HG03196 (cell line): ENCODE data around the gene CCDC127.

ENCODE experiments used
- ATAC-seq: cut with Tn5 transposase; IDR thresholded peaks from one replicate; pipeline ENCODE4 v1.9.1; 2021; ENCODE audit not compliant: unreplicated experiment

CCDC127 gene

DNA sequence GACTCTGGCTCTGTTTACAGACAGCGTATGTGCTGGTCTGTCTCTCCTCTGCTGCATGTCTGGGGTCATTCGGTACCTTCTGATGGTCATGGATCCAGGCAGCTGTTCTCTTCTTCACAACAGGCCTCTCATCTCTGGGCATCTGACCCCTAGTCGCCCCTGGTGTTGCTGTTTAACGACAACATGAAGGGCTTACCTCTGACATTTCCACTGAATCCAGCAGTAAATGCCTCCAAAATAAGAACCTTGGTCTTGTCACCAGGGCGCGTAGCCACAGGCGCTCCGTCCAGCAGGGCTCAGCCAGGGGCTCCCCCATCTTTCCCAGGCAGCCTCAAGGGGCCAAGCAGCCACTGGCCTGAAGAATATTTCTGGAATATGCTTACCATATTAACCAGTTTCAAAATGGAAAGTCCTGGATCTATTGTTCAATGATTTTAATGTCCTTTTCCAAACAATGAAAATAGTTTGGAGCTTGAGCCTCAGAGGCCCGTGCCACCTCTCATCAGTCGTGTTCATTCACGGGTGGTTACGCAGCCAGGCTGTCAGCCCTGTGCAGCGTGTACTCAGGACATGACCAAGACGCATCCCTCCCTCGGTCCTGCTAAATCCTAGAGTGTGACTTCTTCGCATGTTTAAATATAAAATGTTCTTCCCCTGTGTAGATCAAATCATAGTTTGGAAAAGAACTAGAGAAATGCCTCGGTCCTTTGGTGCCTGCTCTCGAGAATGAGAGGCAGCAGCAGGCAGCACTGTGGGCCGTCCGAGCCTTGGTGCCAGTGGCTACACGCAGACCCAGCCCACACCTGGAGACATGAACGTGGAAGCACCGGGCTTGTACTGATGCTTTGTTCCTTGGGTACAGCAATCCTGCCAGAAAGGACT is 56.8 kb downstream of the CCDC127 start:
- ATAC-seq: no peak

DNA sequence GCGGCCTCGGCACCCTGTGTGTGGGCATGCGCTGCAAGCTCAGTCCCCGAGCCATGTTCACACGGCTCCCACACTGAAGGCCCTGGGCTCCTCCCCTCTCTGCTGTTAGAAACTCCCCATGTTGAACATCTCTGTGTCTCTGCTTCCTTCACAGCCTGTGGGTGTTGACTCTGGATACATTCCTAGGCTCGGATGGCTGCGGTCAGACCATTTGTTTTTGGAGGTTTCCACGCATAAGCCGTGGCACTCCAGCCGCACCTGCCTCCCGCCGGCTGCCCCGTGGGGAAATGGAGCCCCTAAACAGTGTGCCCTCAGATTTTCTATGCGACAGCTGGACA is 57.8 kb downstream of the CCDC127 start:
- ATAC-seq: no peak

DNA sequence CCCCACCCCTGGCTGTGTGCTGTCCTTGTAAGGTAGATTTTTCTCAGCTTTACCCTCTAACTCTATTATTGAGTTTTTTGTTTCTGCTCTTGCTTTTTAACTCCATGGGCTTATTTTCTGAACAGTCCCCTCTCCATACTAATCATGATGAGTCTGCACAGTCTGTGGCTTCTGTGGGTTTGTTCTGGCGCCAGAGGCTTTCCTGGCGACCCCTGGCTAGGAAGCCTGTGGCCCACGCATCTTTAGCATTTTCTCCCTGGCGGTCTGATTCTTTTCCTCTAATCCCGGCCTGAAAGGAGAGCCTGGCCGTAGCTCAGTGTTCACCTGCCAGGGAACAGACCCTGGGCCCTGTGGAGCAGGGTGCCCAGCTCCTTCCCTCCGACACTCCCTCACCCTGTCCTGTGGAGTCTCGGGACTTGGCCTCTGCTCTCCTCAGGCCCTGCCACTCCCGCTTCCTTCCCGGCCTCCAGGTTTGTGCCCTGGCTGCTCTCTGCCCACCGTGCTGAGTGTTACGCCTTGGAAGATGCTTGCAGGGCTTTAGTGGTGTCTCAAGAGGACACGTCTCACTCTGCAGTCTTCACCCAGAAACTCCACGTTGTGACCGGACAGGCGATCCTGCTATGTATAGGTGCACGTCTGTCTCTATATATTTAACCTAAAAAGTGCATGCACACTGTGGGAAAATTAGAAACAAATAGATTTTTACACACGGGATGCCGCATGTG is 58.3 kb downstream of the CCDC127 start:
- no peak for ATAC-seq

DNA sequence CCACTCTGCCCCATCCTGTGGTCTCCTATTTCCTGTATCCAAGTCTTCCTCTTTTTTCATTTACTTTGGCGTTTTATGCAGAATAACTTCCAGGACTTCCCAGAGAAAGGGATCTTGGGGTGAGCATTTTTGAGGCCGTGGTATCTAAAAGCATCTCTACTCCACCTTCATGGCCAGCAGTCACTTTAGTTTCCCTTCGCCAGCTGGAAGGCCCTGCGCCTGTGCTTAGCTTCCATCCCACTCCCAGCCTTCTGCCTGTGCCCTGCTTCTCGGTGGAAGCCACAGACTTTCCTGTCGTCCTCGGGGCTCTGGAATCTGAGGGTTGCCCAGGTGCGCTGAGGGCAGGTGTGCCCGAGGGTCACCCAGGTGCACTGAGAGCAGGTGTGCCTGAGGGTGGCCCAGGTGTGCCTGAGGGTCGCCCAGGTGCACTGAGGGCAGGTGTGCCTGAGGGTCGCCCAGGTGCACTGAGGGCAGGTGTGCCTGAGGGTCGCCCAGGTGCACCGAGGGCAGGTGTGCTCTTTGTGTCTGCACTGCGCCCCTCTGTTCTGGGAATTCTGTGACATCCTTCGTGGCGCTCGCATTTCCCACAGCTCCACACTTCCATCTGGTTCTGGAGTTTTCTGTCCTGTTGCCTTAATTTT is 59.0 kb downstream of the CCDC127 start:
- no peak for ATAC-seq

DNA sequence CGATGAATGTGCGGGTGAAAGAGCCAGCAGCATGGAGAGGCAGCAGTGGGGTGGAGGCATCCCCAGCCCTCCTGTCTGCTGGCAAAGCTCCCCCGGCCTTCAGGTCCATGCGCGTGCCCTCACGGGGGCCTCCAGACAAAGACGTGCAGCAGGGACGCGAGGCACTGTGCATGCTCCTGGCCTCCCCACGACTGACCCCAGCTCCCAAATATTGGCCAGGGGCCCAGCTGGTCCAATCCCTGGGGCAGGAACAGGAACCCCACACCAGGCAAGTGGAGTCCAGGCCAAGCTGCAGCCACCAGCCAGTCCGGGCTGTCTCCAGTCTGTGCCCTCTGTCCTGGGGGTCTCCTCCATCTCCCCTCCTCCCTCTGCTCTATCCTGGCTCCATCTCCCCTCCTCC is 60.2 kb downstream of the CCDC127 start:
- ATAC-seq: no peak

DNA sequence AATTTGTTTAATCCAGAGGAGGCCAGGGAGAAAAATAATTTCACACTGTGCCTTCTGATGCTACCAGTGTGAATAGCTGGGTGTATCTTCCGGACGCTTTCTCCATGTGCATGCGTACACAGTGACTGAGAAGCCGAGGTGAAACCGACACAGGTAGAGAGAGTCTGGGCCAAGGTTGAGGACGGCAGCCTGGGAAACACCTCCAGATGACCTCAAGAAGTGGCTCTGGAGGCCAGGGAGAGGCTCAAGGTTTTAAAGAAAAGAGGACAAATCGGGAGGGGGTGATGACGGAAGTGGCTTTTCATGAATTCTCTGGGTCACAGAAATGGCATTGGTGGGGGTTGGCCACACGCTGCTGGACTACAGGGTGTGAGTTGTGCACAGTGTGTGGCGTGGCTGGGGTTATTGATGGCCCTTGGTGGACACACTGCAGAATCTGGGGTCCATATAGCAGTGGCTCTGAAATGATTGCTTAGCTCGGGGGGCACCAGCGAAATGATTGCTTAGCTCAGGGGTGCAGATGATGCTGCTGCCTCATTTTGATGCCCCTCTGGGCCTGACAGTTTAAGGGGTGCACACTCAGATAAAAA is 60.7 kb downstream of the CCDC127 start:
- ATAC-seq: no peak

DNA sequence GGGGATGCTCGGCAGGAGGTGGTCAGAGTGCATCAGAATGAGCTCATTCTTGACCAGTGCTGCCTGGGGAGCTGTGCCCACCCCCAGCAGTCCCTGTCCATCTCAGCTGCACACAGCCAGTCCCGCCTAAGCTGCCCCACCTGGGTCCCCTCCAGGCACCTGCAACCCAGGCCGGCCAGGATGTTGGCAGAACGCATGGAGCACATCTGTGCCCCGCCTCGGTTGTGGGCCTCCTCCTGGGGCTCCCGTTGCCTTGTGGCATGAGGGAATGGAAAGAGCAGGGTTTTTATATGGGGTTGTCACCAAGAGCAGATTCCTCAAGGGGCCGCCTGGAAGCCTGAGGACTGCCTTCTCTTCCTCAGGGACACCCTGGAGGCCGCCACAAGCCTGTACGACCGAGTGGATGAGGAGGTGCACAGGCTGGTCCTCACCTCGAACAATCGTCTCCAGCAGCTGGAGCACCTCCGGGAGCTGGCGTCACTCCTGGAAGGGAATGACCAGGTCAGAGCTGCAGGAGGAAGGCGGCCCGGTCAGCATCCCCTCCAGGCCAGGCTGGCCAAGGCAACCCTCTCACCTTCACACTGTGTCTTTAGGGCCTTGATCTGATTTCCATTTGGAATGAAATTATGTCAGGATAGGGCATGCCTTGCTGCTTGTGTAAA is 61.4 kb downstream of the CCDC127 start:
- ATAC-seq: no peak

DNA sequence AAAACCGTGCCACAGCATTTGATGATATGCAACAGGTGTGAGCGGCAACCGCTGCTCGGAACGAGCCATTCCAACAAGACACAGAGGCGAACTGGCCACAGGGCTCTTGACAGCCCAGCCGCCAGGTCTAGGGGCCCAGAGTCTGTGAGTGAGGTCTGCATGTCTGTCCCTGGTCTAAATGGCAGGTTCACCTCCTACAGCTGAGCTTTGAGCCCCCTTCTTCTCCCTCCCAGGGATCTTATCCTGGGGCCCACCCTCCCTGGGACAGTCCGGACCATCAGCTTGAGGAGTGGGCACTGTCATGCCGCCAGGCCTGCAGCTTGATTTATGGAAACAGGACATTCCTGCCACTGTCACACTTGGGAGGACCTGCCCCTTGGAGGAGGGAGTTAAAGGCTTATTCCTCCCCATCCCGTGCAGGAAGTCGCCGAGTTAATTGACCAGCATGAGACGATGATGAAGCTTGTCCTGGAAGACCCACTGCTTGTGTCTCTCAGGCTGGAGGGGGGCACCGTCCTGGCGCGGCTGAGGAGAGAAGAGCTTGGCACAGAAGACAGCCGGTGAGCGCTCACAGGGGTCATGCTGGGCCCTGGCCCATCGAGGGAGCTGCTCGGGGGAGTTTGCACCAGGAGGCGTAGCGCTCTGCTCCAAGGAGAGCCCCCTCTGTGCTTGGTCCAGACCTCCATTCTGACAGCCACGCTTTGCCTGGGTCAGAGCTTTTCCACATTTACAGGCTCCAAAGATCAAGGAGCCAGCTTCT is 62.1 kb downstream of the CCDC127 start:
- no peak for ATAC-seq

DNA sequence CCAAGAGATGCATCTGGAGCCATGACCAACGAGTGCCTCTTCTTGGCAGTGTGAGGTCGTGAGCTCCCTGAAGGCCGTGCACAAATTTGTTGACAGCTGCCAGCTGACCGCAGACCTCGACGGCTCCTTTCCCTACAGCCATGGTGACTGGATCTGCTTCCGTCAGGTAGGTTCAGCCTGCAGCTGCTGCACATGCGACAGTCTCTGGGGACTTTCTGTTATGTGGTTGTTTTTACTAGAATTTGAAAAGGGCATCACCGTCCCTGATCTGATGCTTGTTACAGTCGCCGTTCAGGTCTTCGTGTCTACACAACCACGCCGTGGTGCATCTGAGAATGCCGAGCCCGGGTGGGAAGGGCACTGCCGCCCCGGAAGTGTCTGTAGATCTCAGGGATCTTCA is 63.1 kb downstream of the CCDC127 start:
- no peak for ATAC-seq

DNA sequence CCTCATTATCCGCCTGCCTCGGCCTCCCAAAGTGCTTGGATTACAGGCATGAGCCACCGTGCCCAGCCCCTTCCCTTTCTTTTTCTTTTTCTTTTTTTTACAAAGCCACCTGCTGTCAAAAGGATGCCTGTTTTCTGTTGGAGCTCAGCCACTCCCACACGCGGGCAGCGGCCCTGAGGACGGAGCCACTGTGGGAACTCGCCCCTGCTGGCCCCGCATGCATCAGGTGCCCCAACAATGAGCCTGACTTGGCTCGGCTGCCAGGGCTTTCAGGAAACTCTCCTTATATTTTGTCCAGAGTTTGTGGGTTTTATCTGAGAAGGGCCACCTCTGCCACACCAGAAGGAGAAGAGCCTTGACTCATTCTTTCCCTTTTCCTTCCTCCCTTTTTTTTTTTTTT is 63.7 kb downstream of the CCDC127 start:
- no peak for ATAC-seq

DNA sequence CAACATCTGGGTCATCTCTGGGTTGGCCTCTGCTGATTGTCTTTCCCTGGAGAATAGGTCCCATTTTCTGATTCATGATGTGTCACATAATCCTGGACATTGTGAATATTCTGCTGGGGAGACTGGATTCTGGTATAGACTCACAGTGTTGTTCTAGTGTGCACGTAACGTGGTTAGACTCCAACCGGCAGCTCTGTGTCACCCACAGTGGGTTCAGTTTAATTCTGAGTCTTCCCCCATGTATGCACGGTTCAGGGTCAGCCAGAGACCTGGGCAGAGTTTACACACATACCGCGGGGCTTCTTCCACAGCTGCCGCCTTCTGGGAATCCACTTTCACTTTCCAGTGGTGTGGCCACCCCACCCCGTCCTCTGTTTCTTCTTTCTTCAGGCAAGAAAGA is 64.7 kb downstream of the CCDC127 start:
- ATAC-seq: no peak

DNA sequence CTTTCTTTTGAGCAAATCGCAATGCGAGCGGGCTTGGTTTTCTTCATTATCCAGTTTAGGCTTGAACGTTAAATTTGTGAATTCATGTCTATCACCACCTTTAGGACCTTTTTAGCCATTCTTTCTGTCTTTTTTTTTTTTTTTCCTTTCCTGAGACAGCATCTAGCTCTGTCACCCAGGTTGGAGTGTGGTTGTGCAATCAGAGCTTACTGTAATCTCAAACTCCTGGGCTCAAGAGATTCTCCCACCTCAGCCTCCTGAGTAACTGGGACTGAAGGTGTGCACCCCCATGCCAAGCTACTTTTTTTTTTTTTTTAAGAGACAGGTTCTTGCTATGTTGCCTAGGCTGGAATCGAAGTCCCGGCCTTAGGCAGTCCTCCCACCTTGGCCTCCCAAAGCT is 65.9 kb downstream of the CCDC127 start:
- ATAC-seq: no peak

DNA sequence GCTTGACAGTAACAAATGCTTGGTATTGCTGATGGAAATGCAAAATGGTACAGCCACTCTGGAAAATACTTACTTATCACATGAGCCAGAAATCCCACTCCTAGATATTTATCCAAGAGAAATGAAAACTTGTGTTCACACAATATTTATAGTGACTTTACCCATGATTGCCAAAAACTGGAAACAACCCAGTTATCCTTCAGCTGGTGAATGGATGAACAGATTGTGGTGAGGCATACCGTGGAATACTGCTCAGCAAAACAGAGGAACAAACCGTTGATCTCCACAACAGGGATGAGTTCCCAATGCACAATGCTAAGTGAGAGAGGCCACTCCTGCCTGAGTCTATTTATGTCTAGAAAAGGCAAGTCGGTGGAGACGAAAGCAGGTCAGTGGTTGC is 67.2 kb downstream of the CCDC127 start:
- no peak for ATAC-seq

DNA sequence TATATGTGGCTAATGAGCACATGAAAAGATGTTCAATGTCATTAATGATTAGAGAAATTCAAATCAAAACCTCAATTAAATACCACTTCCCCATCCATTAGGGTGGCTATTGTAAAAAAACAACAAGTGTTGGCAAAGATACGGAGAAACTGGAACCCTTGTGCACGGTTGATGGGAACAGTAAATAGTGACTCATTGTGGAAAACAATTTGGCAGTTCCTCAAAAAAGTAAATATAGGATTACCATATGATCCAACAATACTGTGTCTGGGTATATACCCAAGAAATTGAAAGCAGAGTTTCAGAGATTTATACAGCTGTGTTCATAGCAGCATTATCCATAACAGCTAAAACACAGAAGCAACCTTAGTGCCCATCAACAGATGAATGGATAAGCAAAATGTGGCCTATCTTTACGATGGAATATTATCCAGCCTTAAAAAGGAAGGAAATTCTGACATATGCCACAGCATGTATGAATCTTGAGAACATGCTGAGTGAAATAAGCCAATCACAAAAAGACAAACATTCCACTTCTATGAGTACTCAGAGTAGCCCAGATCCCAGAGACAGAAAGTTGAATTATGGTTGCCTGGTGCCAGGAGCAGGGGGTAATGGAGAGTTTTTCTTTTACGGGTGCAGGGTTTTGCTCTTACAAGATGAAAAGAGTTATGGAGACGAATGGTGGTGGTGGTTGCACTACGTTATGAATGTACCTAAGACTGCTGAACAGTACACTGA is 68.0 kb downstream of the CCDC127 start:
- ATAC-seq: no peak

DNA sequence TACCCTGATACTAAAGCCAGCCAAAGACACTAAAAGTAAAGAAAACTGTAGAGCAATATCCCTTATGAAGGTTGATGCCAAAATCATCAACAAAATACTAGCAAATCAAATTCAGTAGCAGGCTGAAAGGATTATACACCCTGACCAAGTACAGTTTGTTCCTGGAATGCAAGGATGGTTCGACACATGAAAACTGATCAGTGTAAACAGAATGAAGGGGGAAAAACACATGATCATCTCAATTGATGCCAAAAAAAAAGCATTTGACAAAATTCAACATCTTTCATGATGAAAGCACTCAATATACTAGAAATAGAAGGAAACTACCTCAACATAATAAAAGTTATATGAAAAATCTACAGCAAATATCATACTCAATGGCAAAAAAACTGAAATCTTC is 70.2 kb downstream of the CCDC127 start:
- no peak for ATAC-seq
